COR-L47 (cell line): ENCODE results near the gene RAVER2.
"Not testable (repeated sequence)": the region's sequence is repeated elsewhere in the genome, so short reads cannot be mapped to it uniquely, and the experiment has no call there.

Source experiments
- DNase-seq: peaks from one replicate; lab custom pipeline; 2025; lab: John Stamatoyannopoulos, UW

The RAVER2 gene

GRCh38 chr1:64814427-64814826 is 69.6 kb downstream of the RAVER2 start:
- no peak for DNase-seq

- not testable (repeated sequence) for DNase-seq
These were observed 72.5 kb downstream of the RAVER2 start for GRCh38 chr1:64817364-64817763.

GRCh38 chr1:64820572-64820971 is 75.7 kb downstream of the RAVER2 start:
- DNase-seq: not testable (repeated sequence)

GRCh38 chr1:64822621-64823020 is 77.7 kb downstream of the RAVER2 start:
- no peak for DNase-seq

GRCh38 chr1:64823691-64824476 is 79.0 kb downstream of the RAVER2 start:
- DNase-seq: peak; percentile 76

GRCh38 chr1:64826991-64827390 is 82.1 kb downstream of the RAVER2 start:
- no peak for DNase-seq

GRCh38 chr1:64828829-64829228 is 84.0 kb downstream of the RAVER2 start:
- DNase-seq: no peak

- no peak for DNase-seq
These were observed 84.6 kb downstream of the RAVER2 start for GRCh38 chr1:64829411-64830029.

- no peak for DNase-seq
These were observed 85.3 kb downstream of the RAVER2 start for GRCh38 chr1:64830030-64830651.

- DNase-seq: no peak
These were observed 89.9 kb downstream of the RAVER2 start for GRCh38 chr1:64834734-64835133.

- no peak for DNase-seq
These were observed 91.9 kb downstream of the RAVER2 start for GRCh38 chr1:64836802-64837201.

- no peak for DNase-seq
These were observed 93.6 kb downstream of the RAVER2 start for GRCh38 chr1:64838486-64838885.

GRCh38 chr1:64839261-64839660 is 94.4 kb downstream of the RAVER2 start:
- DNase-seq: no peak

- no peak for DNase-seq
These were observed 95.0 kb downstream of the RAVER2 start for GRCh38 chr1:64839732-64840405.

- no peak for DNase-seq
These were observed 96.6 kb downstream of the RAVER2 start for GRCh38 chr1:64841330-64842065.

GRCh38 chr1:64842224-64842623 is 97.3 kb downstream of the RAVER2 start:
- DNase-seq: no peak

- DNase-seq: no peak
These were observed 98.8 kb downstream of the RAVER2 start for GRCh38 chr1:64843675-64844074.

- no peak for DNase-seq
These were observed 99.3 kb downstream of the RAVER2 start for GRCh38 chr1:64844175-64844574.

GRCh38 chr1:64844609-64845008 is 99.7 kb downstream of the RAVER2 start:
- DNase-seq: no peak

GRCh38 chr1:64845831-64846425 is 101.1 kb downstream of the RAVER2 start:
- no peak for DNase-seq
